GM23338 (cell line): ENCODE data around the gene ARID1B. TPM values are rescaled to one million over a fixed set of nuclear protein-coding genes. Genes with fewer than 3 reads are reported as not detected.

Experiments used
- ATAC-seq: fragments of 200-7000 bp; cut with Tn5 transposase; 3 replicates; pipeline ENCODE4 v1.9.1; 2020
- DNase-seq: peaks from one replicate; pipeline ENCODE4 v3.0.0-alpha.2; 2015; ENCODE audit warnings: low spot score
- H2AFZ ChIP-seq: fragments of 200-600 bp; sonication (generic); 2 replicates; pipeline ENCODE4 v1.8.0; 2016; ENCODE audit warnings: antibody characterized with exemption, mild to moderate bottlenecking, moderate library complexity
- H3F3A ChIP-seq: fragments of 200-600 bp; sonication (generic); replicated peaks from 2 replicates; pipeline ENCODE4 v1.8.0; 2017; ENCODE audit warnings: antibody characterized with exemption, mixed run types, low read depth
- H3K27ac ChIP-seq: fragments of 200-600 bp; sonication (generic); 2 replicates; pipeline ENCODE4 v1.6.1; 2016; ENCODE audit warnings: low read depth
- H3K27me3 ChIP-seq: fragments of 200-600 bp; sonication (generic); 2 replicates; pipeline ENCODE4 v1.8.0; 2016; ENCODE audit warnings: mild to moderate bottlenecking, mixed run types, moderate library complexity; ENCODE audit not compliant: insufficient read depth
- H3K36me3 ChIP-seq: fragments of 200-600 bp; sonication (generic); 2 replicates; pipeline ENCODE4 v1.8.0; 2016; ENCODE audit warnings: mild to moderate bottlenecking; ENCODE audit not compliant: insufficient read depth
- H3K4me1 ChIP-seq: fragments of 200-600 bp; sonication (generic); 2 replicates; pipeline ENCODE4 v1.8.0; 2016; ENCODE audit warnings: mild to moderate bottlenecking, moderate library complexity; ENCODE audit not compliant: insufficient read depth
- H3K4me2 ChIP-seq: fragments of 200-600 bp; sonication (generic); 2 replicates; pipeline ENCODE4 v1.7.1; 2017; ENCODE audit warnings: mixed run types
- H3K4me3 ChIP-seq: fragments of 200-600 bp; sonication (generic); 2 replicates; pipeline ENCODE4 v1.6.1; 2016; ENCODE audit warnings: mixed run types
- H3K79me2 ChIP-seq: fragments of 200-600 bp; sonication (generic); replicated peaks from 2 replicates; pipeline ENCODE4 v1.8.0; 2017; ENCODE audit warnings: mild to moderate bottlenecking; ENCODE audit not compliant: insufficient read depth
- H3K9me2 ChIP-seq: fragments of 200-600 bp; sonication (generic); 2 replicates; pipeline ENCODE4 v1.8.0; 2017; ENCODE audit not compliant: insufficient read depth
- H4K20me1 ChIP-seq: fragments of 200-600 bp; sonication (generic); replicated peaks from 2 replicates; pipeline ENCODE4 v1.8.0; 2017; ENCODE audit warnings: mild to moderate bottlenecking; ENCODE audit not compliant: insufficient read depth
- H3K27ac Mint-ChIP-seq: 2 replicates; pipeline ENCODE4 v1.8.0; 2020; ENCODE audit warnings: inconsistent platforms, mild to moderate bottlenecking, moderate library complexity, mixed read lengths
- H3K27me3 Mint-ChIP-seq: 3 replicates; pipeline ENCODE4 v1.8.0; 2022; ENCODE audit warnings: low read depth, mild to moderate bottlenecking, moderate library complexity, mixed read lengths, inconsistent platforms; ENCODE audit not compliant: insufficient read depth, poor library complexity
- H3K36me3 Mint-ChIP-seq: 3 replicates; pipeline ENCODE4 v1.8.0; 2021; ENCODE audit warnings: low read depth, mild to moderate bottlenecking, inconsistent platforms, moderate library complexity, mixed read lengths
- H3K4me1 Mint-ChIP-seq: 3 replicates; pipeline ENCODE4 v1.8.0; 2020; ENCODE audit warnings: mild to moderate bottlenecking, inconsistent platforms, mixed read lengths
- H3K4me3 Mint-ChIP-seq: 3 replicates; pipeline ENCODE4 v1.8.0; 2021; ENCODE audit warnings: moderate library complexity, mild to moderate bottlenecking, inconsistent platforms, mixed read lengths
- H3K9me3 Mint-ChIP-seq: 3 replicates; pipeline ENCODE4 v1.8.0; 2020; ENCODE audit warnings: moderate library complexity, mild to moderate bottlenecking, inconsistent platforms, mixed read lengths
- CREB1 ChIP-seq: fragments of 250-450 bp; sonication (Bioruptor Pico); IDR thresholded peaks from 2 replicates; pipeline ENCODE4 v1.5.0; 2020; ENCODE audit warnings: low read depth, mild to moderate bottlenecking, moderate library complexity
- CTCF ChIP-seq, 2 experiments: fragments of 200-600 bp in 1 of 2; sonication (generic) in 1 of 2; conservative IDR thresholded peaks; 2 replicates each; pipeline versions ENCODE4 v1.5.1 to v1.6.1; 2016 to 2017; ENCODE audit warnings: antibody characterized with exemption in 2 of 2, low read depth in 2 of 2, mild to moderate bottlenecking in 2 of 2, moderate library complexity in 1 of 2
- EZH2 ChIP-seq: fragments of 200-600 bp; sonication (generic); IDR thresholded peaks from one replicate; pipeline ENCODE4 v1.8.0; 2017; ENCODE audit warnings: antibody characterized with exemption, mild to moderate bottlenecking, low read depth; ENCODE audit not compliant: unreplicated experiment
- EZH2phosphoT487 ChIP-seq: fragments of 200-600 bp; sonication (generic); IDR thresholded peaks from one replicate; pipeline ENCODE4 v1.8.1; 2018; ENCODE audit warnings: antibody characterized with exemption; ENCODE audit not compliant: unreplicated experiment
- JUNB ChIP-seq: IDR thresholded peaks from one replicate; pipeline ENCODE4 v1.6.1; 2016; ENCODE audit warnings: antibody characterized with exemption; ENCODE audit not compliant: unreplicated experiment
- NANOG ChIP-seq: IDR thresholded peaks from 2 replicates; pipeline ENCODE4 v1.6.1; 2016; ENCODE audit warnings: antibody characterized with exemption, borderline replicate concordance
- POLR2AphosphoS5 ChIP-seq: IDR thresholded peaks from 2 replicates; pipeline ENCODE4 v1.6.1; 2016; ENCODE audit warnings: antibody characterized with exemption, low read depth
- STAT1 ChIP-seq: IDR thresholded peaks from one replicate; pipeline ENCODE4 v1.6.1; 2016; ENCODE audit warnings: antibody characterized with exemption; ENCODE audit not compliant: unreplicated experiment
- ZNF114 ChIP-seq: fragments of 250-450 bp; sonication (Bioruptor Pico); IDR thresholded peaks from 2 replicates; pipeline ENCODE4 v1.5.0; 2020; ENCODE audit warnings: mild to moderate bottlenecking, moderate library complexity
- ZNF331 ChIP-seq: fragments of 250-450 bp; sonication (Bioruptor Pico); IDR thresholded peaks from 2 replicates; pipeline ENCODE4 v1.5.0; 2020; ENCODE audit warnings: low read depth, mild to moderate bottlenecking, moderate library complexity
- polyA plus RNA-seq: library from polyadenylated mRNA; unstranded; fragments of >200 nt; fragmentation: Nextera tagmentation; extraction: Ambion mirVana; gene quantifications from 2 replicates; pipeline ENCODE4 v1.2.1, GENCODE V29; 2016
- total RNA-seq: library from RNA; depleted of rRNA; stranded (reverse); fragments of >200 nt; shearing (Covaris generic); gene quantifications from 2 replicates; pipeline ENCODE4 v1.2.3, GENCODE V29; 2014
- TF ChIP-seq, protein P1 (sequence below): fragments of 250-450 bp; sonication (Bioruptor Pico); IDR thresholded peaks from 2 replicates; pipeline ENCODE4 v1.5.0; 2020; ENCODE audit warnings: mild to moderate bottlenecking, moderate library complexity
- TF ChIP-seq, protein P2 (sequence below): IDR thresholded peaks from one replicate; pipeline ENCODE4 v1.6.1; 2018; ENCODE audit warnings: antibody characterized with exemption; ENCODE audit not compliant: unreplicated experiment
- TF ChIP-seq, protein P3 (sequence below): IDR thresholded peaks from 2 replicates; pipeline ENCODE4 v1.6.1; 2016; ENCODE audit warnings: antibody characterized with exemption

The ARID1B gene
- total and polyA plus RNA-seq, 2 experiments from 2014 or later = 59.3 to 72.2 TPM

DNA sequence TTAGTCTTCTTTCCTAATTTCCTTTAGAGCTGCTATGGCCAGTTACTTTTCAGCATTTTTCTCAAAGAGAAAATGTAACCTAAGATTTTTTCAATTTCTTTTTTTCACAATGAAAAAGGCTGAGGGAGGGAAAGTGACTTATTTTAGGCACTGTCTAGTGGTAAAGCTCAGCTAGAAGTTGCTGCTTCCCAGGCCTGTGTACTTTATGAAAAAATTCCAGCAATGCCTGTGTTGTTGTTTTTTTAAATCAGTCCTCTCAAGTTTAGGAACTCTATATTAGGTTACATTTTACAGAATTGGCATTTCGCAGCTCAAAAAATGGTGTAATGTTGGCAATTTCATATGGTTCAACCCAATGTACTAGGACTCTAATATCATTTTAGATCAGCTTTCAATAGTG, 269.6 kb downstream of the ARID1B start:
- H3K4me1 Mint-ChIP-seq = peaks cover 42% of the 10 kb centered on the region
- no peak for ATAC-seq
- Histone ChIP-seq H2AFZ (no peak overlapping the region), H3K4me3 (no peak overlapping the region), H3K79me2 (peaks cover 57% of the 10 kb centered on the region), H3K27ac (no peak overlapping the region), H3K36me3 (no peaks in the 10 kb centered on the region), H3K9me2 (no peaks in the 10 kb centered on the region), H3F3A (no peaks in the 10 kb centered on the region), H3K4me2 (no peak overlapping the region), H3K4me1 (peaks cover 18% of the 10 kb centered on the region), H4K20me1 (no peaks in the 10 kb centered on the region), H3K27me3 (no peaks in the 10 kb centered on the region)
- no peak overlapping the region for H3K4me3 Mint-ChIP-seq
- H3K9me3 Mint-ChIP-seq = no peaks in the 10 kb centered on the region
- H3K27me3 Mint-ChIP-seq = peaks cover 16% of the 10 kb centered on the region
- no peak for DNase-seq
- no peaks in the 10 kb centered on the region for H3K36me3 Mint-ChIP-seq
- H3K27ac Mint-ChIP-seq = no peak overlapping the region
- TF ChIP-seq JUNB (no peak), EZH2phosphoT487 (no peak), POLR2AphosphoS5 (no peak), CREB1 (CRISPR knock-in tag) (no peak), CTCF (conservative IDR thresholded peaks at IDR 0.05; ENCODE audit: low read depth in 2 of 2) (no peak), ZNF331 (no peak), STAT1 (no peak), NANOG (no peak), EZH2 (no peak), ZNF114 (CRISPR knock-in tag) (no peak)
- TF ChIP-seq, protein P1, sequence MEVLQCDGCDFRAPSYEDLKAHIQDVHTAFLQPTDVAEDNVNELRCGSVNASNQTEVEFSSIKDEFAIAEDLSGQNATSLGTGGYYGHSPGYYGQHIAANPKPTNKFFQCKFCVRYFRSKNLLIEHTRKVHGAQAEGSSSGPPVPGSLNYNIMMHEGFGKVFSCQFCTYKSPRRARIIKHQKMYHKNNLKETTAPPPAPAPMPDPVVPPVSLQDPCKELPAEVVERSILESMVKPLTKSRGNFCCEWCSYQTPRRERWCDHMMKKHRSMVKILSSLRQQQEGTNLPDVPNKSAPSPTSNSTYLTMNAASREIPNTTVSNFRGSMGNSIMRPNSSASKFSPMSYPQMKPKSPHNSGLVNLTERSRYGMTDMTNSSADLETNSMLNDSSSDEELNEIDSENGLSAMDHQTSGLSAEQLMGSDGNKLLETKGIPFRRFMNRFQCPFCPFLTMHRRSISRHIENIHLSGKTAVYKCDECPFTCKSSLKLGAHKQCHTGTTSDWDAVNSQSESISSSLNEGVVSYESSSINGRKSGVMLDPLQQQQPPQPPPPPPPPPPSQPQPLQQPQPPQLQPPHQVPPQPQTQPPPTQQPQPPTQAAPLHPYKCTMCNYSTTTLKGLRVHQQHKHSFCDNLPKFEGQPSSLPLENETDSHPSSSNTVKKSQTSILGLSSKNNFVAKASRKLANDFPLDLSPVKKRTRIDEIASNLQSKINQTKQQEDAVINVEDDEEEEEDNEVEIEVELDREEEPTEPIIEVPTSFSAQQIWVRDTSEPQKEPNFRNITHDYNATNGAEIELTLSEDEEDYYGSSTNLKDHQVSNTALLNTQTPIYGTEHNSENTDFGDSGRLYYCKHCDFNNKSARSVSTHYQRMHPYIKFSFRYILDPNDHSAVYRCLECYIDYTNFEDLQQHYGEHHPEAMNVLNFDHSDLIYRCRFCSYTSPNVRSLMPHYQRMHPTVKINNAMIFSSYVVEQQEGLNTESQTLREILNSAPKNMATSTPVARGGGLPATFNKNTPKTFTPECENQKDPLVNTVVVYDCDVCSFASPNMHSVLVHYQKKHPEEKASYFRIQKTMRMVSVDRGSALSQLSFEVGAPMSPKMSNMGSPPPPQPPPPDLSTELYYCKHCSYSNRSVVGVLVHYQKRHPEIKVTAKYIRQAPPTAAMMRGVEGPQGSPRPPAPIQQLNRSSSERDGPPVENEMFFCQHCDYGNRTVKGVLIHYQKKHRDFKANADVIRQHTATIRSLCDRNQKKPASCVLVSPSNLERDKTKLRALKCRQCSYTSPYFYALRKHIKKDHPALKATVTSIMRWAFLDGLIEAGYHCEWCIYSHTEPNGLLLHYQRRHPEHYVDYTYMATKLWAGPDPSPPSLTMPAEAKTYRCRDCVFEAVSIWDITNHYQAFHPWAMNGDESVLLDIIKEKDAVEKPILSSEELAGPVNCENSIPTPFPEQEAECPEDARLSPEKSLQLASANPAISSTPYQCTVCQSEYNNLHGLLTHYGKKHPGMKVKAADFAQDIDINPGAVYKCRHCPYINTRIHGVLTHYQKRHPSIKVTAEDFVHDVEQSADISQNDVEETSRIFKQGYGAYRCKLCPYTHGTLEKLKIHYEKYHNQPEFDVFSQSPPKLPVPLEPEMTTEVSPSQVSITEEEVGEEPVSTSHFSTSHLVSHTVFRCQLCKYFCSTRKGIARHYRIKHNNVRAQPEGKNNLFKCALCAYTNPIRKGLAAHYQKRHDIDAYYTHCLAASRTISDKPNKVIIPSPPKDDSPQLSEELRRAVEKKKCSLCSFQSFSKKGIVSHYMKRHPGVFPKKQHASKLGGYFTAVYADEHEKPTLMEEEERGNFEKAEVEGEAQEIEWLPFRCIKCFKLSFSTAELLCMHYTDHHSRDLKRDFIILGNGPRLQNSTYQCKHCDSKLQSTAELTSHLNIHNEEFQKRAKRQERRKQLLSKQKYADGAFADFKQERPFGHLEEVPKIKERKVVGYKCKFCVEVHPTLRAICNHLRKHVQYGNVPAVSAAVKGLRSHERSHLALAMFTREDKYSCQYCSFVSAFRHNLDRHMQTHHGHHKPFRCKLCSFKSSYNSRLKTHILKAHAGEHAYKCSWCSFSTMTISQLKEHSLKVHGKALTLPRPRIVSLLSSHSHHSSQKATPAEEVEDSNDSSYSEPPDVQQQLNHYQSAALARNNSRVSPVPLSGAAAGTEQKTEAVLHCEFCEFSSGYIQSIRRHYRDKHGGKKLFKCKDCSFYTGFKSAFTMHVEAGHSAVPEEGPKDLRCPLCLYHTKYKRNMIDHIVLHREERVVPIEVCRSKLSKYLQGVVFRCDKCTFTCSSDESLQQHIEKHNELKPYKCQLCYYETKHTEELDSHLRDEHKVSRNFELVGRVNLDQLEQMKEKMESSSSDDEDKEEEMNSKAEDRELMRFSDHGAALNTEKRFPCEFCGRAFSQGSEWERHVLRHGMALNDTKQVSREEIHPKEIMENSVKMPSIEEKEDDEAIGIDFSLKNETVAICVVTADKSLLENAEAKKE = no peak
- TF ChIP-seq, protein P2, sequence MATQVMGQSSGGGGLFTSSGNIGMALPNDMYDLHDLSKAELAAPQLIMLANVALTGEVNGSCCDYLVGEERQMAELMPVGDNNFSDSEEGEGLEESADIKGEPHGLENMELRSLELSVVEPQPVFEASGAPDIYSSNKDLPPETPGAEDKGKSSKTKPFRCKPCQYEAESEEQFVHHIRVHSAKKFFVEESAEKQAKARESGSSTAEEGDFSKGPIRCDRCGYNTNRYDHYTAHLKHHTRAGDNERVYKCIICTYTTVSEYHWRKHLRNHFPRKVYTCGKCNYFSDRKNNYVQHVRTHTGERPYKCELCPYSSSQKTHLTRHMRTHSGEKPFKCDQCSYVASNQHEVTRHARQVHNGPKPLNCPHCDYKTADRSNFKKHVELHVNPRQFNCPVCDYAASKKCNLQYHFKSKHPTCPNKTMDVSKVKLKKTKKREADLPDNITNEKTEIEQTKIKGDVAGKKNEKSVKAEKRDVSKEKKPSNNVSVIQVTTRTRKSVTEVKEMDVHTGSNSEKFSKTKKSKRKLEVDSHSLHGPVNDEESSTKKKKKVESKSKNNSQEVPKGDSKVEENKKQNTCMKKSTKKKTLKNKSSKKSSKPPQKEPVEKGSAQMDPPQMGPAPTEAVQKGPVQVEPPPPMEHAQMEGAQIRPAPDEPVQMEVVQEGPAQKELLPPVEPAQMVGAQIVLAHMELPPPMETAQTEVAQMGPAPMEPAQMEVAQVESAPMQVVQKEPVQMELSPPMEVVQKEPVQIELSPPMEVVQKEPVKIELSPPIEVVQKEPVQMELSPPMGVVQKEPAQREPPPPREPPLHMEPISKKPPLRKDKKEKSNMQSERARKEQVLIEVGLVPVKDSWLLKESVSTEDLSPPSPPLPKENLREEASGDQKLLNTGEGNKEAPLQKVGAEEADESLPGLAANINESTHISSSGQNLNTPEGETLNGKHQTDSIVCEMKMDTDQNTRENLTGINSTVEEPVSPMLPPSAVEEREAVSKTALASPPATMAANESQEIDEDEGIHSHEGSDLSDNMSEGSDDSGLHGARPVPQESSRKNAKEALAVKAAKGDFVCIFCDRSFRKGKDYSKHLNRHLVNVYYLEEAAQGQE = no peak
- TF ChIP-seq, protein P3, sequence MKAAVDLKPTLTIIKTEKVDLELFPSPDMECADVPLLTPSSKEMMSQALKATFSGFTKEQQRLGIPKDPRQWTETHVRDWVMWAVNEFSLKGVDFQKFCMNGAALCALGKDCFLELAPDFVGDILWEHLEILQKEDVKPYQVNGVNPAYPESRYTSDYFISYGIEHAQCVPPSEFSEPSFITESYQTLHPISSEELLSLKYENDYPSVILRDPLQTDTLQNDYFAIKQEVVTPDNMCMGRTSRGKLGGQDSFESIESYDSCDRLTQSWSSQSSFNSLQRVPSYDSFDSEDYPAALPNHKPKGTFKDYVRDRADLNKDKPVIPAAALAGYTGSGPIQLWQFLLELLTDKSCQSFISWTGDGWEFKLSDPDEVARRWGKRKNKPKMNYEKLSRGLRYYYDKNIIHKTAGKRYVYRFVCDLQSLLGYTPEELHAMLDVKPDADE = no peak
